Endothelial cell of umbilical vein (primary cell): Measurements from ENCODE around the gene PLEKHA7. TPM values are rescaled to one million over a fixed set of nuclear protein-coding genes. Genes with fewer than 3 reads are reported as not detected.

Experiments
- BruUV-seq: library from RNA; stranded (reverse); fragments of 400-500 nt; replicated peaks from 2 replicates; lab custom pipeline; 2021; lab: Mats Ljungman, UMichigan
- CTCF ChIA-PET: fragments of 300-600, 350-600 bp; sonication (Branson Sonifier 250); formaldehyde crosslinking; loops from one replicate; lab custom pipeline; 2021; ENCODE audit warnings: antibody characterized with exemption, inconsistent platforms; lab: Charles Lee
- POLR2A ChIA-PET: fragments of 300-600, 350-600 bp; sonication (Branson Sonifier 250); formaldehyde crosslinking; loops from one replicate; lab custom pipeline; 2021; ENCODE audit warnings: antibody characterized with exemption, inconsistent platforms; lab: Charles Lee
- DNase-seq: peaks from one replicate; pipeline ENCODE4 v3.0.0-alpha.2; 2011; ENCODE audit warnings: low read depth, low spot score
- FAIRE-seq: peaks from 2 replicates; lab custom pipeline; 2011; peaks lifted over from hg19 to GRCh38; lab: Jason Lieb, UNC
- H2AFZ ChIP-seq: 2 replicates; pipeline ENCODE4 v1.6.0; 2012; ENCODE audit warnings: low read depth, low read length, control low read depth, inconsistent platforms
- H3K27ac ChIP-seq: 2 replicates; pipeline ENCODE4 v1.5.1; 2011; ENCODE audit warnings: low read depth, mild to moderate bottlenecking, control low read depth, low read length, moderate library complexity; ENCODE audit not compliant: insufficient read depth
- H3K27me3 ChIP-seq, 2 experiments: 2 replicates each; pipeline versions ENCODE4 v1.6.0 to v1.6.1; 2011; ENCODE audit warnings: low read length in 2 of 2, mixed read lengths in 1 of 2; ENCODE audit not compliant: control insufficient read depth in 2 of 2, insufficient read depth in 2 of 2
- H3K36me3 ChIP-seq, 2 experiments: 2 replicates in 1 of 2; 3 replicates in 1 of 2; pipeline ENCODE4 v1.5.1; 2011; ENCODE audit warnings: low read length in 2 of 2, mild to moderate bottlenecking in 1 of 2, moderate library complexity in 1 of 2; ENCODE audit not compliant: control insufficient read depth in 2 of 2, insufficient read depth in 2 of 2; ENCODE audit errors: extremely low read depth in 1 of 2
- H3K4me1 ChIP-seq: 3 replicates; pipeline ENCODE4 v1.5.1; 2011; ENCODE audit warnings: mild to moderate bottlenecking, low read length; ENCODE audit not compliant: control insufficient read depth, insufficient read depth; ENCODE audit errors: extremely low read depth
- H3K4me2 ChIP-seq: 2 replicates; pipeline ENCODE4 v1.6.1; 2011; ENCODE audit warnings: low read length, control low read depth, mixed read lengths; ENCODE audit not compliant: insufficient read depth
- H3K4me3 ChIP-seq, 3 experiments: fragments of 200-600 bp in 1 of 3; sonication (generic), shearing (Covaris generic) in 1 of 3; replicated peaks in 1 of 3; 2 replicates each; pipeline ENCODE4 v1.5.1; 2011 to 2016; ENCODE audit warnings: control low read depth in 3 of 3, low read length in 3 of 3, mild to moderate bottlenecking in 2 of 3, inconsistent platforms in 1 of 3, low read depth in 1 of 3, moderate library complexity in 1 of 3; ENCODE audit not compliant: insufficient read depth in 1 of 3
- H3K79me2 ChIP-seq: 2 replicates; pipeline ENCODE4 v1.6.0; 2012; ENCODE audit warnings: low read length, inconsistent platforms; ENCODE audit not compliant: control insufficient read depth, insufficient read depth
- H3K9ac ChIP-seq: replicated peaks from 2 replicates; pipeline ENCODE3; 2011; ENCODE audit warnings: low read length, control low read depth; ENCODE audit not compliant: insufficient read depth; ENCODE audit errors: extremely low read depth
- H3K9me1 ChIP-seq: replicated peaks from 3 replicates; pipeline ENCODE4 v1.6.0; 2011; ENCODE audit warnings: mild to moderate bottlenecking, low read length; ENCODE audit not compliant: control insufficient read depth, insufficient read depth; ENCODE audit errors: extremely low read depth
- H3K9me3 ChIP-seq: replicated peaks from 2 replicates; pipeline ENCODE4 v1.5.1; 2012; ENCODE audit warnings: low read length, inconsistent platforms; ENCODE audit not compliant: control insufficient read depth, insufficient read depth
- H4K20me1 ChIP-seq: replicated peaks from 2 replicates; pipeline ENCODE3; 2011; ENCODE audit warnings: mild to moderate bottlenecking, low read length; ENCODE audit not compliant: control insufficient read depth, insufficient read depth; ENCODE audit errors: extremely low read depth
- EZH2 ChIP-seq: IDR thresholded peaks from 2 replicates; pipeline ENCODE4 v1.6.1; 2012; ENCODE audit warnings: borderline replicate concordance, low read depth, mild to moderate bottlenecking, moderate library complexity, low read length, inconsistent platforms; ENCODE audit not compliant: severe bottlenecking
- FOS ChIP-seq: IDR thresholded peaks from 2 replicates; pipeline ENCODE4 v1.6.1; 2011; ENCODE audit warnings: mild to moderate bottlenecking, low read length, moderate library complexity, borderline replicate concordance; ENCODE audit not compliant: insufficient read depth
- GATA2 ChIP-seq: IDR thresholded peaks from 2 replicates; pipeline ENCODE4 v1.7.0; 2011; ENCODE audit warnings: low read depth, mild to moderate bottlenecking, moderate library complexity, mixed read lengths, low read length; ENCODE audit not compliant: insufficient read length, insufficient read depth
- JUN ChIP-seq: IDR thresholded peaks from 2 replicates; pipeline ENCODE4 v1.6.1; 2011; ENCODE audit warnings: borderline replicate concordance, low read depth; ENCODE audit not compliant: insufficient read length, insufficient read depth
- POLR2A ChIP-seq: IDR thresholded peaks from 2 replicates; pipeline ENCODE4 v1.6.1; 2012; ENCODE audit warnings: low read depth, mild to moderate bottlenecking, control low read depth, low read length
- POLR2AphosphoS5 ChIP-seq: IDR thresholded peaks from 2 replicates; pipeline ENCODE4 v1.6.1; 2012; ENCODE audit warnings: low read depth, mild to moderate bottlenecking, control low read depth, low read length, moderate library complexity; ENCODE audit not compliant: insufficient read depth
- dilution Hi-C: fragments of 300-500 bp; cut with MboI; formaldehyde crosslinking; loops from one replicate; pipeline ENCODE4 v1.15.0; 2019; ENCODE audit warnings: low sequenced_read_pairs; ENCODE audit not compliant: extremely low pct_ligation_motif_present
- intact Hi-C: fragments of 100-400 bp; cut with micrococcal nuclease; formaldehyde crosslinking; loops from one replicate; pipeline ENCODE4 v1.10.0; 2022
- polyA plus RNA-seq, 4 experiments: library from polyadenylated mRNA; depleted of rRNA in 3 of 4; stranded (reverse) in 3 of 4; unstranded in 1 of 4; fragments of >200 nt; gene quantifications; 2 replicates each; pipeline versions ENCODE4 v1.2.1 to v1.2.3, GENCODE V29; 2011 to 2012; ENCODE audit warnings: missing spikeins in 1 of 4
- total RNA-seq: library from RNA; stranded (reverse); gene quantifications from 2 replicates; pipeline ENCODE4 v1.2.3, GENCODE V29; 2021
- TF ChIP-seq, protein P1 (sequence below), 2 donors: IDR thresholded peaks; 1 replicate in 1 of 2; 2 replicates in 1 of 2; pipeline ENCODE4 v1.5.1; 2011; ENCODE audit warnings: low read length in 2 of 2, mild to moderate bottlenecking in 2 of 2, moderate library complexity in 2 of 2, control low read depth in 1 of 2, inconsistent platforms in 1 of 2, low read depth in 1 of 2; ENCODE audit not compliant: insufficient read depth in 1 of 2; ENCODE audit errors: extremely low read depth in 1 of 2
- TF ChIP-seq, protein P2 (sequence below): IDR thresholded peaks from 2 replicates; pipeline ENCODE4 v1.6.1; 2011; ENCODE audit not compliant: insufficient read depth, insufficient read length

Gene PLEKHA7
- total and polyA plus RNA-seq, 2 donors (not counting 3 experiments of a cell fraction or from before 2014, with no cell fraction given) = 1.7 to 3.8 TPM

DNA sequence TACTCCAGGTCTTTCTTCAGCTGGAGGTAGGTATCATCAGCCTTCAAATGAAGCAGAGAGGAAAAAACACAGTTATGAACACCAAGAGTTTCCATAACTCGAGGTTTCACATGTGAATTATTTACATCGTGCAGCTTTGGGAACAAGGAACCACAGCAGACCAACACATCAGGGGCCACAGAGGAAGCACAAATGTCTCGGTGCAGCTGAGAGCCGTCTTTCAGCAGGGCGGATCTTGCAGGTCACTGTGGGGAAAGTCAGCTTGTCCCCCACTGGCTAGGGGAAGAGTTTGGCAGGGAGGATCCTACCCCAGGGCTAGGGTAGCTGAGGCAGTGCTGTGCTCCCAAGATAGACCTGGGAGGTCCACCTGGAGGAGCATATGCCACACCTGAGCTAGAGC lies 201.1 kb downstream of the PLEKHA7 start:
- Histone ChIP-seq H2AFZ (no peak overlapping the region), H3K79me2 (no peaks in the 10 kb centered on the region), H3K27me3 (no peaks in the 10 kb centered on the region), H3K36me3 (no peaks in the 10 kb centered on the region), H3K9ac (no peak overlapping the region), H3K9me3 (no peaks in the 10 kb centered on the region), H4K20me1 (no peaks in the 10 kb centered on the region), H3K9me1 (no peaks in the 10 kb centered on the region), H3K4me3 (no peak overlapping the region), H3K4me1 (no peaks in the 10 kb centered on the region), H3K27ac (no peak overlapping the region), H3K4me2 (no peak overlapping the region)
- ChIA-PET CTCF (interaction anchor here (1.0 to 2.1 kb wide), 3 partner anchors 9 to 28 kb away, joined by 3 to 7 read pairs (median 4); no protein-coding TSS in a partner anchor), POLR2A (no interaction called here)
- intact Hi-C loops (no loop called here), dilution Hi-C loops (no loop called here)
- BruUV-seq = no TSS peak
- no peak for DNase-seq
- TF ChIP-seq JUN = no peak
- TF ChIP-seq, protein P1, sequence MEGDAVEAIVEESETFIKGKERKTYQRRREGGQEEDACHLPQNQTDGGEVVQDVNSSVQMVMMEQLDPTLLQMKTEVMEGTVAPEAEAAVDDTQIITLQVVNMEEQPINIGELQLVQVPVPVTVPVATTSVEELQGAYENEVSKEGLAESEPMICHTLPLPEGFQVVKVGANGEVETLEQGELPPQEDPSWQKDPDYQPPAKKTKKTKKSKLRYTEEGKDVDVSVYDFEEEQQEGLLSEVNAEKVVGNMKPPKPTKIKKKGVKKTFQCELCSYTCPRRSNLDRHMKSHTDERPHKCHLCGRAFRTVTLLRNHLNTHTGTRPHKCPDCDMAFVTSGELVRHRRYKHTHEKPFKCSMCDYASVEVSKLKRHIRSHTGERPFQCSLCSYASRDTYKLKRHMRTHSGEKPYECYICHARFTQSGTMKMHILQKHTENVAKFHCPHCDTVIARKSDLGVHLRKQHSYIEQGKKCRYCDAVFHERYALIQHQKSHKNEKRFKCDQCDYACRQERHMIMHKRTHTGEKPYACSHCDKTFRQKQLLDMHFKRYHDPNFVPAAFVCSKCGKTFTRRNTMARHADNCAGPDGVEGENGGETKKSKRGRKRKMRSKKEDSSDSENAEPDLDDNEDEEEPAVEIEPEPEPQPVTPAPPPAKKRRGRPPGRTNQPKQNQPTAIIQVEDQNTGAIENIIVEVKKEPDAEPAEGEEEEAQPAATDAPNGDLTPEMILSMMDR (IDR thresholded peaks at IDR 0.05; ENCODE audit: extremely low read depth in 1 of 2, insufficient read depth in 1 of 2, low read depth in 1 of 2, low read length in 2 of 2) = no peak
- TF ChIP-seq POLR2AphosphoS5 = no peak
- no peak for TF ChIP-seq POLR2A
- no peak for TF ChIP-seq FOS
- TF ChIP-seq EZH2 = no peak
- TF ChIP-seq GATA2 = no peak
- TF ChIP-seq, protein P2, sequence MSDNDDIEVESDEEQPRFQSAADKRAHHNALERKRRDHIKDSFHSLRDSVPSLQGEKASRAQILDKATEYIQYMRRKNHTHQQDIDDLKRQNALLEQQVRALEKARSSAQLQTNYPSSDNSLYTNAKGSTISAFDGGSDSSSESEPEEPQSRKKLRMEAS = no peak
- FAIRE-seq = no peak
